A549 (cell line): ENCODE measurements around the gene ALG14. TPM values are rescaled to one million over a fixed set of nuclear protein-coding genes. Genes with fewer than 3 reads are reported as not detected.
A peak's percentile ranks its signal among the peaks of the same experiment; 100 is the strongest.

ENCODE experiments used
- ATAC-seq, 2 experiments: fragments of 200-7000 bp in 1 of 2; fragments of >200 bp in 1 of 2; cut with Nextera tagmentation in 1 of 2; cut with Tn5 transposase in 1 of 2; 3 replicates each; pipeline versions ENCODE4 v1.8.0 to v1.9.1; 2018 to 2020; ENCODE audit warnings: mild to moderate bottlenecking in 1 of 2, moderate library complexity in 1 of 2
- CTCF ChIA-PET: fragments of 300-600 bp; sonication (Branson Sonifier 250); formaldehyde crosslinking; extraction: SDS; loops from one replicate; lab custom pipeline; 2021; ENCODE audit warnings: antibody characterized with exemption, inconsistent platforms; lab: Yijun Ruan, JAX
- POLR2A ChIA-PET: fragments of 350-600 bp; formaldehyde crosslinking; extraction: SDS; loops from one replicate; lab custom pipeline; 2021; ENCODE audit warnings: antibody characterized with exemption, inconsistent platforms; lab: Yijun Ruan, JAX
- DNase-seq, 2 experiments: peaks; one replicate each; pipeline versions ENCODE4 v3.0.0 to v3.0.0-alpha.2; 2011 to 2016; ENCODE audit warnings: low read depth in 1 of 2, low spot score in 1 of 2
- FAIRE-seq: peaks from 2 replicates; lab custom pipeline; 2011; peaks lifted over from hg19 to GRCh38; lab: Jason Lieb, UNC
- H3K27ac ChIP-seq, 2 experiments: fragments of >200 bp; sonication (Bioruptor Twin); formaldehyde crosslinking; 3 replicates each; pipeline ENCODE4 v1.5.1; 2016 to 2017
- H3K4me1 ChIP-seq: fragments of >200 bp; sonication (Bioruptor Twin); formaldehyde crosslinking; 3 replicates; pipeline ENCODE4 v1.6.1; 2016
- H3K4me2 ChIP-seq: fragments of >200 bp; sonication (Bioruptor Twin); formaldehyde crosslinking; 3 replicates; pipeline ENCODE4 v1.6.1; 2016
- H3K4me3 ChIP-seq: fragments of >200 bp; sonication (Bioruptor Twin); formaldehyde crosslinking; 3 replicates; pipeline ENCODE4 v1.5.1; 2016
- H3K9me3 ChIP-seq: fragments of >200 bp; sonication (Bioruptor Twin); formaldehyde crosslinking; 3 replicates; pipeline ENCODE4 v1.6.1; 2016
- CEBPB ChIP-seq, 2 experiments: fragments of >200 bp in 1 of 2; sonication (Bioruptor Twin) in 1 of 2; formaldehyde crosslinking in 1 of 2; IDR thresholded peaks; 2 replicates each; pipeline ENCODE4 v1.6.1; 2012 to 2016
- CHD2 ChIP-seq: fragments of 150-350 bp; IDR thresholded peaks from 2 replicates; pipeline ENCODE4 v1.6.1; 2014; ENCODE audit warnings: low read length; ENCODE audit not compliant: partially characterized antibody
- CTCF ChIP-seq: fragments of >200 bp; sonication (Bioruptor Twin); formaldehyde crosslinking; IDR thresholded peaks from 3 replicates; pipeline ENCODE4 v1.5.1; 2016
- EHMT2 ChIP-seq: fragments of 200-600 bp; sonication (generic); IDR thresholded peaks from 2 replicates; pipeline ENCODE4 v1.6.1; 2016; ENCODE audit warnings: antibody characterized with exemption, low read depth, mild to moderate bottlenecking, moderate library complexity
- EP300 ChIP-seq, 2 experiments: fragments of >200 bp; sonication (Bioruptor Twin); formaldehyde crosslinking; IDR thresholded peaks; 2 replicates in 1 of 2; 3 replicates in 1 of 2; pipeline ENCODE4 v1.6.1; 2016 to 2017
- ESRRA ChIP-seq: fragments of 150-350 bp; IDR thresholded peaks from 2 replicates; pipeline ENCODE4 v1.6.1; 2014; ENCODE audit warnings: mild to moderate bottlenecking, low read length, borderline replicate concordance
- FOSL2 ChIP-seq, 2 experiments: fragments of 450-650 bp in 1 of 2; fragments of >200 bp in 1 of 2; sonication (Bioruptor Twin) in 1 of 2; formaldehyde crosslinking; IDR thresholded peaks; 2 replicates each; pipeline versions ENCODE4 v1.5.0 to v1.6.1; 2016 to 2020; ENCODE audit warnings: mild to moderate bottlenecking in 1 of 2, moderate library complexity in 1 of 2
- GATA3 ChIP-seq: IDR thresholded peaks from 2 replicates; pipeline ENCODE4 v1.6.1; 2012; ENCODE audit warnings: borderline replicate concordance
- HES2 ChIP-seq: fragments of >200 bp; sonication (Bioruptor Twin); formaldehyde crosslinking; IDR thresholded peaks from 2 replicates; pipeline ENCODE4 v1.6.1; 2016
- HOXB13 ChIP-seq: fragments of 250-450 bp; sonication (Bioruptor Pico); IDR thresholded peaks from 2 replicates; pipeline ENCODE4 v1.5.0; 2020; ENCODE audit warnings: low read depth, mild to moderate bottlenecking, moderate library complexity
- JUN ChIP-seq, 2 experiments: fragments of >200 bp; sonication (Bioruptor Twin); formaldehyde crosslinking; IDR thresholded peaks; 2 replicates in 1 of 2; 3 replicates in 1 of 2; pipeline ENCODE4 v1.6.1; 2016 to 2017
- MAFK ChIP-seq: fragments of 450-650 bp; IDR thresholded peaks from 2 replicates; pipeline ENCODE4 v1.6.1; 2014; ENCODE audit not compliant: partially characterized antibody
- MAZ ChIP-seq: fragments of 150-350 bp; IDR thresholded peaks from 2 replicates; pipeline ENCODE4 v1.6.1; 2014; ENCODE audit warnings: antibody characterized with exemption, low read depth, low read length, borderline replicate concordance
- MYC ChIP-seq: IDR thresholded peaks from 2 replicates; pipeline ENCODE4 v1.6.1; 2012; ENCODE audit warnings: mild to moderate bottlenecking, inconsistent platforms, low read length, improper control_type of control experiment, borderline replicate concordance
- NFE2L2 ChIP-seq: fragments of 150-350 bp; conservative IDR thresholded peaks from 2 replicates; pipeline ENCODE4 v1.6.1; 2014; ENCODE audit warnings: low read length
- NPAS2 ChIP-seq: fragments of 250-450 bp; sonication (Bioruptor Pico); IDR thresholded peaks from 2 replicates; pipeline ENCODE4 v1.8.0; 2022; ENCODE audit warnings: mild to moderate bottlenecking, moderate library complexity, borderline replicate concordance
- PHF8 ChIP-seq: fragments of 200-600 bp; sonication (generic); IDR thresholded peaks from 2 replicates; pipeline ENCODE4 v1.6.1; 2016; ENCODE audit warnings: low read depth, mild to moderate bottlenecking, antibody characterized with exemption, moderate library complexity, borderline replicate concordance
- POLR2A ChIP-seq: IDR thresholded peaks from 2 replicates; pipeline ENCODE4 v1.6.1; 2012; ENCODE audit warnings: mild to moderate bottlenecking, low read length
- RARB ChIP-seq: fragments of 250-450 bp; sonication (Bioruptor Pico); IDR thresholded peaks from 2 replicates; pipeline ENCODE4 v1.8.0; 2021; ENCODE audit warnings: mild to moderate bottlenecking, moderate library complexity
- RFX5 ChIP-seq: fragments of 450-650 bp; IDR thresholded peaks from 2 replicates; pipeline ENCODE4 v1.7.1; 2014; ENCODE audit warnings: antibody characterized with exemption, mild to moderate bottlenecking, moderate library complexity
- RNF2 ChIP-seq: fragments of 200-600 bp; sonication (generic); IDR thresholded peaks from 2 replicates; pipeline ENCODE4 v1.6.1; 2016; ENCODE audit warnings: low read depth, mild to moderate bottlenecking, antibody characterized with exemption, moderate library complexity, borderline replicate concordance
- SREBF2 ChIP-seq: fragments of 450-650 bp; IDR thresholded peaks from 2 replicates; pipeline ENCODE4 v1.6.1; 2014; ENCODE audit warnings: mild to moderate bottlenecking, moderate library complexity
- TFCP2L1 ChIP-seq: fragments of 250-450 bp; sonication (Bioruptor Pico); IDR thresholded peaks from 2 replicates; pipeline ENCODE4 v1.5.0; 2021; ENCODE audit warnings: mild to moderate bottlenecking
- TP53 ChIP-seq: fragments of 250-450 bp; sonication (Bioruptor Pico); IDR thresholded peaks from 2 replicates; pipeline ENCODE4 v1.5.0; 2021; ENCODE audit warnings: mild to moderate bottlenecking, moderate library complexity
- ZFP36 ChIP-seq: fragments of 450-650 bp; IDR thresholded peaks from 2 replicates; pipeline ENCODE4 v1.6.1; 2014; ENCODE audit warnings: borderline replicate concordance; ENCODE audit not compliant: partially characterized antibody
- ZNF302 ChIP-seq: fragments of 250-450 bp; sonication (Bioruptor Pico); IDR thresholded peaks from 2 replicates; pipeline ENCODE4 v1.9.0; 2021; ENCODE audit warnings: inconsistent platforms, mild to moderate bottlenecking, moderate library complexity
- WGBS: methylation state at CpG from one replicate; pipeline ENCODE4 v1.1.6; 2017; ENCODE audit errors: missing lambda C conversion rate; 5-methylcytosine and 5-hydroxymethylcytosine counted together
- polyA plus RNA-seq, 4 experiments: library from polyadenylated mRNA; depleted of rRNA in 3 of 4; stranded (reverse); fragments of >200 nt; fragmentation: RNase III in 1 of 4; extraction: RNeasy Plus Mini Kit Qiagen cat#74134 plus additional on column Dnase treatment in 1 of 4; gene quantifications; 2 replicates in 3 of 4; 3 replicates in 1 of 4; pipeline ENCODE4 v1.2.3, GENCODE V29; 2011 to 2017
- TF ChIP-seq, protein P1 (sequence below): fragments of >200 bp; sonication (Bioruptor Twin); formaldehyde crosslinking; IDR thresholded peaks from 3 replicates; pipeline ENCODE4 v1.6.1; 2016
- TF ChIP-seq, protein P2 (sequence below): fragments of 150-350 bp; IDR thresholded peaks from 2 replicates; pipeline ENCODE4 v1.6.1; 2014; ENCODE audit warnings: low read depth, mild to moderate bottlenecking, low read length
- TF ChIP-seq, protein P3 (sequence below): IDR thresholded peaks from 2 replicates; pipeline ENCODE4 v1.6.1; 2012

ALG14 gene
- polyA plus RNA-seq, 2 of the 4 experiments (the other 2 are of a cell fraction): 5.0 to 5.4 TPM

DNA sequence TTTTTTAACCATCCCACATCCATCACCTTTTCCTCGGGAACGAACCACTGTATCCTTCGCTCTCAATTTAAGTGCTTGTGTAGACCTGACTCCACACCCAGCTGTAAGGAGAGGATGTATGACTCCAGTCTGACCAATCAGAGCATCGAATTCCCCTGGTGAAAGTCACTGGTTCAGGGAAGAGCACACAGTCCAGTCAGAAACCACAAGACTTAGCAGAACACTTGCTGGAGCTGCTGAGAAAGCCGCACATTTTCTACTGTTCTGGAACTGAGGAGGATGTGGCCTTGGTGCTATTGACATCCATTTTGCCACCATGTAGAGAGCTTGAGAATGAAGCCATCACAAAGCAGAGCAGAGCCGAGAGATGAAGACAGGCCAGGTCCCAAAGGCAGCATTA lies 86.0 kb downstream of the ALG14 start:
- CTCF ChIA-PET: no interaction called here
- TF ChIP-seq NFE2L2 (no peak), MYC (no peak), ZFP36 (no peak), HES2 (no peak), MAZ (no peak), PHF8 (no peak), GATA3 (no peak), RNF2 (no peak), CTCF (no peak), POLR2A (no peak), MAFK (no peak), TFCP2L1 (CRISPR knock-in tag) (no peak), TP53 (CRISPR knock-in tag) (no peak), ZNF302 (no peak), ESRRA (no peak), SREBF2 (no peak), FOSL2 (IDR thresholded peaks at IDR 0.05) (no peak), FOSL2 (CRISPR knock-in tag; IDR thresholded peaks at IDR 0.05) (no peak), NPAS2 (CRISPR knock-in tag) (no peak)
- TF ChIP-seq, protein P1, sequence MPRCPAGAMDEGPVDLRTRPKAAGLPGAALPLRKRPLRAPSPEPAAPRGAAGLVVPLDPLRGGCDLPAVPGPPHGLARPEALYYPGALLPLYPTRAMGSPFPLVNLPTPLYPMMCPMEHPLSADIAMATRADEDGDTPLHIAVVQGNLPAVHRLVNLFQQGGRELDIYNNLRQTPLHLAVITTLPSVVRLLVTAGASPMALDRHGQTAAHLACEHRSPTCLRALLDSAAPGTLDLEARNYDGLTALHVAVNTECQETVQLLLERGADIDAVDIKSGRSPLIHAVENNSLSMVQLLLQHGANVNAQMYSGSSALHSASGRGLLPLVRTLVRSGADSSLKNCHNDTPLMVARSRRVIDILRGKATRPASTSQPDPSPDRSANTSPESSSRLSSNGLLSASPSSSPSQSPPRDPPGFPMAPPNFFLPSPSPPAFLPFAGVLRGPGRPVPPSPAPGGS: no peak

GRCh38 chr1:94983171-94983739 lies 89.5 kb downstream of the ALG14 start:
- FAIRE-seq: no peak
- peak in 1 of 2 experiments; percentile 18 for DNase-seq
- POLR2A ChIA-PET: no interaction called here
- Histone ChIP-seq H3K4me2 (no peak overlapping the region), H3K4me1 (no peaks in the 10 kb centered on the region; the same call in 2 of the 3 replicates), H3K9me3 (no peaks in the 10 kb centered on the region), H3K27ac (no peak overlapping the region), H3K4me3 (no peak overlapping the region)
- 80% methylated on average over 7 of the region's 7 CpGs for WGBS
- ATAC-seq: peak; percentile 55 to 56; a peak in 1 of 6 replicates
- CTCF ChIA-PET: no interaction called here
- TF ChIP-seq SREBF2: no peak
- TF ChIP-seq EHMT2: no peak
- TF ChIP-seq MAFK: peak; percentile 20
- TF ChIP-seq, all 56 proteins: peak for 1

More for the DNA sequence above, 86.0 kb downstream of the ALG14 start:
- H3K4me3 ChIP-seq: no peak overlapping the region
- no peak overlapping the region for H3K27ac ChIP-seq
- FAIRE-seq: no peak
- no peaks in the 10 kb centered on the region; the same call in 2 of the 3 replicates for H3K4me1 ChIP-seq
- no peaks in the 10 kb centered on the region for H3K9me3 ChIP-seq
- POLR2A ChIA-PET: interaction anchor here (0.7 kb wide), 1 partner anchor 123 kb away, joined by 5 read pairs; no protein-coding TSS in a partner anchor
- no peak for DNase-seq
- 82% methylated on average over 6 of the region's 6 CpGs for WGBS
- ATAC-seq: no peak
- H3K4me2 ChIP-seq: no peak overlapping the region

- CTCF ChIA-PET: no interaction called here
- POLR2A ChIA-PET: no interaction called here
- ATAC-seq: no peak
- no peak overlapping the region for H3K4me3 ChIP-seq
- no peak overlapping the region for H3K27ac ChIP-seq
- no peaks in the 10 kb centered on the region for H3K9me3 ChIP-seq
- no peaks in the 10 kb centered on the region for H3K4me1 ChIP-seq
- DNase-seq: no peak
- 100% methylated on average over 2 of the region's 2 CpGs for WGBS
- no peak overlapping the region for H3K4me2 ChIP-seq
- no peak for FAIRE-seq
- TF ChIP-seq CHD2 (no peak), CEBPB (IDR thresholded peaks at IDR 0.05) (no peak), EP300 (IDR thresholded peaks at IDR 0.05) (no peak), HOXB13 (no peak), RFX5 (no peak), NPAS2 (CRISPR knock-in tag) (no peak), JUN (IDR thresholded peaks at IDR 0.05) (no peak), RARB (no peak), MAFK (no peak), GATA3 (no peak)
- TF ChIP-seq, protein P2, sequence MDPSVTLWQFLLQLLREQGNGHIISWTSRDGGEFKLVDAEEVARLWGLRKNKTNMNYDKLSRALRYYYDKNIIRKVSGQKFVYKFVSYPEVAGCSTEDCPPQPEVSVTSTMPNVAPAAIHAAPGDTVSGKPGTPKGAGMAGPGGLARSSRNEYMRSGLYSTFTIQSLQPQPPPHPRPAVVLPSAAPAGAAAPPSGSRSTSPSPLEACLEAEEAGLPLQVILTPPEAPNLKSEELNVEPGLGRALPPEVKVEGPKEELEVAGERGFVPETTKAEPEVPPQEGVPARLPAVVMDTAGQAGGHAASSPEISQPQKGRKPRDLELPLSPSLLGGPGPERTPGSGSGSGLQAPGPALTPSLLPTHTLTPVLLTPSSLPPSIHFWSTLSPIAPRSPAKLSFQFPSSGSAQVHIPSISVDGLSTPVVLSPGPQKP: no peak
- TF ChIP-seq, protein P3, sequence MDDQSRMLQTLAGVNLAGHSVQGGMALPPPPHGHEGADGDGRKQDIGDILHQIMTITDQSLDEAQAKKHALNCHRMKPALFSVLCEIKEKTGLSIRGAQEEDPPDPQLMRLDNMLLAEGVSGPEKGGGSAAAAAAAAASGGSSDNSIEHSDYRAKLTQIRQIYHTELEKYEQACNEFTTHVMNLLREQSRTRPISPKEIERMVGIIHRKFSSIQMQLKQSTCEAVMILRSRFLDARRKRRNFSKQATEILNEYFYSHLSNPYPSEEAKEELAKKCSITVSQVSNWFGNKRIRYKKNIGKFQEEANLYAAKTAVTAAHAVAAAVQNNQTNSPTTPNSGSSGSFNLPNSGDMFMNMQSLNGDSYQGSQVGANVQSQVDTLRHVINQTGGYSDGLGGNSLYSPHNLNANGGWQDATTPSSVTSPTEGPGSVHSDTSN: no peak
Measured at GRCh38 chr1:94982398-94982797, 90.4 kb downstream of the ALG14 start.
